Heart left ventricle (tissue), 16 donors: ENCODE results near the gene KIF3C. TPM values are rescaled to one million over a fixed set of nuclear protein-coding genes. Genes with fewer than 3 reads are reported as not detected.

ENCODE experiments used
- ATAC-seq, 4 donors: fragments of 200-7000 bp; cut with Tn5 transposase; one replicate each; pipeline ENCODE4 v1.9.1; 2020 to 2022; ENCODE audit warnings: moderate library complexity in 4 of 4, mild to moderate bottlenecking in 3 of 4, moderate number of reproducible peaks in 1 of 4
- DNase-seq, 5 donors: peaks; one replicate each; pipeline ENCODE4 v3.0.0-alpha.2; 2020
- H3K27ac ChIP-seq, 12 donors: fragments of 200-600 bp; sonication (generic) in 4 of 12; one replicate each; pipeline versions ENCODE4 v1.5.0 to v1.8.0; 2016 to 2022; ENCODE audit warnings: mild to moderate bottlenecking in 2 of 12
- H3K27me3 ChIP-seq, 9 donors: fragments of 200-600 bp; sonication (generic) in 2 of 9; one replicate each; pipeline versions ENCODE4 v1.5.1 to v1.8.0; 2016 to 2022; ENCODE audit warnings: mild to moderate bottlenecking in 3 of 9
- H3K36me3 ChIP-seq, 9 donors: fragments of 200-600 bp; sonication (generic) in 2 of 9; one replicate each; pipeline versions ENCODE4 v1.5.0 to v1.8.0; 2018 to 2022; ENCODE audit warnings: mild to moderate bottlenecking in 2 of 9
- H3K4me1 ChIP-seq, 12 donors: fragments of 200-600 bp; sonication (generic) in 4 of 12; one replicate each; pipeline versions ENCODE4 v1.5.0 to v1.8.0; 2016 to 2022; ENCODE audit warnings: mild to moderate bottlenecking in 3 of 12
- H3K4me3 ChIP-seq, 12 donors: fragments of 200-600 bp; sonication (generic) in 4 of 12; one replicate each; pipeline versions ENCODE4 v1.5.0 to v1.8.0; 2017 to 2022; ENCODE audit warnings: mild to moderate bottlenecking in 9 of 12, moderate library complexity in 4 of 12
- H3K9me3 ChIP-seq, 12 donors: fragments of 200-600 bp; sonication (generic) in 4 of 12; one replicate each; pipeline versions ENCODE4 v1.5.0 to v1.8.0; 2016 to 2022; ENCODE audit warnings: mild to moderate bottlenecking in 1 of 12
- CTCF ChIP-seq, 12 donors: fragments of 200-600 bp; sonication (generic) in 4 of 12; IDR thresholded peaks; one replicate each; pipeline versions ENCODE4 v1.5.0 to v1.8.0; 2018 to 2022; ENCODE audit warnings: antibody characterized with exemption in 12 of 12, mild to moderate bottlenecking in 5 of 12
- POLR2A ChIP-seq, 2 donors: fragments of 450-650 bp; IDR thresholded peaks; one replicate each; pipeline ENCODE4 v1.6.1; 2017; ENCODE audit warnings: antibody characterized with exemption in 2 of 2, mild to moderate bottlenecking in 2 of 2, moderate library complexity in 2 of 2
- WGBS, 4 donors: extraction: QIAGEN DNeasy Blood & Tissue Kit in 2 of 4; methylation state at CpG; one replicate each; pipeline versions ENCODE4 v1.1.5 to v1.1.7; 2013 to 2018; 5-methylcytosine and 5-hydroxymethylcytosine counted together
- intact Hi-C, 10 donors: fragments of 100-400 bp; cut with DNase I; formaldehyde crosslinking; loops; one replicate each; pipeline versions ENCODE4 v1.11.1 to v1.14.2; 2022
- polyA plus RNA-seq, 2 donors: library from polyadenylated mRNA; stranded (reverse); fragments of 200-250 nt; gene quantifications; one replicate each; pipeline ENCODE4 v1.2.3, GENCODE V29; 2013
- total RNA-seq, 9 donors: library from RNA; depleted of rRNA in 2 of 9; stranded (reverse); fragments of >200 nt in 2 of 9; fragmentation: NEBNext Ultra II Directional in 3 of 9; extraction: Animal tissue kit (Norgen Biotek cat#: 25700) in 3 of 9; gene quantifications; one replicate each; pipeline versions ENCODE4 v1.1.0 to v1.2.4, GENCODE V29; 2016 to 2023
- donor health status: ischemic (EF 13 %, LVEDD 7.1; RV severe dilation, severe dysfunction).
- donor health status: healthy with polysubstance abuse.
- donor health status: DM: no; HTN: yes; CAD: no.
- donor health status: DM: no; HTN: no; CAD: no.
- donor health status: ischemic (EF 25% LVEDD 6.9; RV normal size, moderate dysfunction).
- donor health status: ischemic (EF 25% LVEDD 5.7; RV mildly dilated, moderate dysfunction).
- donor health status: healthy.
- donor health status: DM: yes; HTN: yes; CAD: no.
- donor health status: ischemic (EF 35%, LVEDD 5.7; RV mildly dilated, moderate dysfunction).
- donor health status: nonischemic (EF 11% LVEDD 7.7; RV severe dilation, severe dysfunction).
- donor health status: DM: yes; HTN: yes; CAD: no.
- donor health status: PGD.
- donor health status: ischemic (EF 29% LVEDD 5.4; RV normal size, mild dysfunction).
- donor health status: nonischemic (EF 23%, LVEDD 6.1; RV moderate dilation, normal function).

The KIF3C gene
- total and polyA plus RNA-seq, 11 donors, result 0.93 to 8.9 (median 2.3) TPM

GRCh38 chr2:25941042-25941441, 41.3 kb downstream of the KIF3C start:
- TF ChIP-seq CTCF (IDR thresholded peaks at IDR 0.05) (no peak), POLR2A (IDR thresholded peaks at IDR 0.05) (no peak)
- peaks cover 0 to 23% (median 0%) of the 10 kb centered on the region in 9 donors for H3K36me3 ChIP-seq
- 96 to 98% (median 97%) methylated on average over 4 of the region's 4 CpGs for WGBS, 4 donors
- no peaks in the 10 kb centered on the region for H3K9me3 ChIP-seq
- no peak overlapping the region for H3K27ac ChIP-seq
- no peak for ATAC-seq
- intact Hi-C loops, result loop anchor here in 1 of 10 donors (5.0 kb wide), 1 partner anchor 64 kb away; the partner anchor contains the start of gene ASXL2
- H3K27me3 ChIP-seq, result no peaks in the 10 kb centered on the region
- DNase-seq, result no peak
- H3K4me1 ChIP-seq, result peaks cover 0 to 20% (median 2%) of the 10 kb centered on the region in 12 donors
- no peak overlapping the region for H3K4me3 ChIP-seq

DNA sequence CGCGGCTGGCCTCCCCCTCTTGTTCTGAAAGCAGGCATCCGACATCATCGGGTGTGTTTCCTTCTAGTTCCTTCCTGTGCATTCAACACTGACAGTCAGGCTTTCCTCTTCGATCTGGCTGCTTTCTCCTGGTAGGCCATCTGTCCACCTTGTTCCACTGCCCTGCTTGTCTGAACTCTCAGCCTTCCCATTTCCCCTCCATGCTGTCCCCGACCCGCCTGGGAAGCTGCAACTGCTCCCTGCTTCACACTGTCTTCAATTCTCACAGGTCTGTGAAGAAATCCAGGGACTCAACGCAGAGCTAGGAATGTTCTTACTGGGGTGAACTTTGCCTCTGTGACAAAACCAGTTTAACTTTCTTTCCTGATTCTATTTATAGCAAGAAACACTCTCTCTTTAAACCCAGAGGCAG, 43.0 kb downstream of the KIF3C start:
- Histone ChIP-seq H3K27me3 (no peaks in the 10 kb centered on the region), H3K9me3 (no peaks in the 10 kb centered on the region), H3K27ac (peak overlapping the region in 11 of 12 donors; percentile 46 to 86 (median 77)), H3K4me3 (no peak overlapping the region), H3K4me1 (peaks cover 0 to 20% (median 2%) of the 10 kb centered on the region in 12 donors), H3K36me3 (peaks cover 0 to 23% (median 0%) of the 10 kb centered on the region in 9 donors)
- WGBS, 4 donors, result 52 to 68% (median 61%) methylated on average over 8 of the region's 8 CpGs
- ATAC-seq, result peak in 2 of 4 donors; percentile 12 to 20
- DNase-seq, result no peak
- no peak for TF ChIP-seq POLR2A (IDR thresholded peaks at IDR 0.05)
- intact Hi-C loops, result loop anchor here in 3 of 10 donors (5.0 kb wide), 1 partner anchor 62 kb away; the partner anchor contains the start of gene ASXL2 (in 3 of the 3)

- peak; percentile 97 to 99 (median 98) for ATAC-seq
- intact Hi-C loops, result loop anchor here in 3 of 10 donors (5.0 kb wide), 1 partner anchor 61 kb away; the partner anchor contains the start of gene ASXL2 (in 3 of the 3)
- Histone ChIP-seq H3K27ac (peak overlapping the region; percentile 10 to 86 (median 76)), H3K36me3 (peaks cover 0 to 21% (median 0%) of the 10 kb centered on the region in 9 donors), H3K27me3 (no peaks in the 10 kb centered on the region), H3K9me3 (no peaks in the 10 kb centered on the region), H3K4me3 (no peak overlapping the region), H3K4me1 (peaks cover 0 to 20% (median 2%) of the 10 kb centered on the region in 12 donors)
- 56 to 75% (median 70%) methylated on average over 6 of the region's 6 CpGs for WGBS, 4 donors
- TF ChIP-seq POLR2A (IDR thresholded peaks at IDR 0.05) (no peak), CTCF (IDR thresholded peaks at IDR 0.05) (no peak)
- DNase-seq, result peak in 4 of 5 donors; percentile 69 to 79 (median 74)
These were observed 44.0 kb downstream of the KIF3C start for GRCh38 chr2:25938345-25938744.

DNA sequence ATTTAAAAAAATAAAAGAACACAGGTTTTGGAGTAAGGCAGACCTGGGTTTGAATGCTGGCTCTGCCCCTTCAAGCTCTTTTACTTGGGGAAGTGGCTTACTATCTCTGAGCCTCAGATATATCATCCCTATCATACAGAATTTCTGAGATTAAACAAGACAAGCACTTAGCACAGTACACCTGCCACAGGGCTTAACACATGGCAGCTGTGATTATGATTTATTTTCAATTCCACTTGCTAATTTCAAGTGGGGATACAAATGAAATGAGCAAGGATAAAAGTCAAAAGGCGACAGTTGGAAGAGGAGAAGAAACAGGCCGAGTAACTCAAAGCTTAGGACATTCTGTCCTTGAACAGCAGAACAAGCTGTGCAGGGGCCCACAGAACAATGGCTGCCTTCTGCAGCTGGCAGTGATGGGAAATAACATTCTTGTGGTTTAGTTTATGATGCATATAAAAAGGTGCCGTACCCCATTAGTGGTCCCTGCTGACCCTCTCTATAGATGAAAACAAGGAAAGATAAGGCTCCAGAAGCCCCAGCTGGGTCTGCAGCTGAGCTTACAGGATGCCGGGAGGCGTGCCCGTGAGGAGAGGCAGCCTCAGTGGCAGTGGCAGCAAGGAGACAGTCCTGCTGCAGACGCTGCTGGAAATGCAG, 45.3 kb downstream of the KIF3C start:
- peaks cover 0 to 20% (median 2%) of the 10 kb centered on the region in 12 donors for H3K4me1 ChIP-seq
- intact Hi-C loops, result loop anchor here in 3 of 10 donors (5.0 kb wide), 1 partner anchor 60 kb away; the partner anchor contains the start of gene ASXL2 (in 3 of the 3)
- peak in 1 of 4 donors; percentile 33 for ATAC-seq
- peaks cover 0 to 19% (median 0%) of the 10 kb centered on the region in 9 donors for H3K36me3 ChIP-seq
- no peak overlapping the region for H3K4me3 ChIP-seq
- H3K27ac ChIP-seq, result peak overlapping the region in 11 of 12 donors; percentile 21 to 85 (median 75)
- no peaks in the 10 kb centered on the region for H3K27me3 ChIP-seq
- TF ChIP-seq POLR2A (IDR thresholded peaks at IDR 0.05), result no peak
- TF ChIP-seq CTCF (IDR thresholded peaks at IDR 0.05), result no peak
- 72 to 76% (median 73%) methylated on average over 7 of the region's 7 CpGs for WGBS, 4 donors
- no peak for DNase-seq
- no peaks in the 10 kb centered on the region for H3K9me3 ChIP-seq
